HEK293T (cell line): ENCODE results near the gene PBOV1.

Experiments
- BHLHE40 ChIP-seq: fragments of 450-650 bp; IDR thresholded peaks from 2 replicates; pipeline ENCODE4 v1.6.1; 2016; ENCODE audit warnings: mild to moderate bottlenecking, moderate library complexity, borderline replicate concordance
- FOXM1 ChIP-seq: fragments of 450-650 bp; IDR thresholded peaks from 2 replicates; pipeline ENCODE4 v1.6.1; 2017; ENCODE audit warnings: mild to moderate bottlenecking, borderline replicate concordance
- L3MBTL2 ChIP-seq: fragments of 450-650 bp; conservative IDR thresholded peaks from 2 replicates; pipeline ENCODE4 v1.6.1; 2016; ENCODE audit warnings: mild to moderate bottlenecking
- NFRKB ChIP-seq: fragments of 450-650 bp; IDR thresholded peaks from 2 replicates; pipeline ENCODE4 v1.6.1; 2016; ENCODE audit warnings: mild to moderate bottlenecking, moderate library complexity
- SUZ12 ChIP-seq: fragments of 450-650 bp; IDR thresholded peaks from 2 replicates; pipeline ENCODE4 v1.6.1; 2016; ENCODE audit warnings: mild to moderate bottlenecking
- TARDBP ChIP-seq: fragments of 450-650 bp; IDR thresholded peaks from 2 replicates; pipeline ENCODE4 v1.6.1; 2016

- TF ChIP-seq BHLHE40 (no peak), TARDBP (no peak), SUZ12 (no peak), FOXM1 (no peak), NFRKB (no peak), L3MBTL2 (no peak)
Observed at GRCh38 chr6:138204792-138205384, 13.4 kb downstream of the PBOV1 start.
